Measurements from ENCODE around the gene LARP4B. TPM values are rescaled to one million over a fixed set of nuclear protein-coding genes. Genes with fewer than 3 reads are reported as not detected.
A peak's percentile ranks its signal among the peaks of the same experiment; 100 is the strongest.

The LARP4B gene
- total RNA-seq, 2 experiments from 2014 or later, result 33.1 to 40.2 TPM

DNA sequence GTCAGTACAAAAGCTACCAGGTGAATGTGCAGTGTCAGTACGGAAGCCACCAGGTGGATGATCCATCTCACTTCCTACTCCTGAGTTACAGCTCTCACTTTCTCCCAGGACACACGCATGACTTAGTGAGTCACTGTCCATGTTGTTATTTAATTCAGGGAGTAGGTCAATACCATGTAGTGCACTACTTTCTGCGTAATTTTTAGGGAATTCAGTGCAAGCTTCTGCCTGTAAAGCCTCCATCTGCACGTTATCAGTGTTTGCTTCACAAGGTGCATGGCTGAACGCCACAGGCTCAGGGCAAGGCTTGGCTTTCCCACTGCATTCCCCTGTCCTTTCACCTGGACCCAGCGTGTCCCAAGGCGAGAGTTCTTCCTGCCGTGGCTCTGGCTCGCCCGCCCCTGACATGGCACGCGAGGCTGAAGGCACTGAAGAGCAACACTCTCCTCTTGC lies 59.5 kb downstream of the LARP4B start:
- H3K36me3 ChIP-seq (ENCODE audit: insufficient read depth, low read length), result peaks cover 27% of the 10 kb centered on the region
- DNase-seq (no peak), ATAC-seq (ENCODE audit: poor library complexity) (no peak)
- Mint-ChIP-seq H3K36me3 (ENCODE audit: low read depth) (peaks cover 80% of the 10 kb centered on the region), H3K27ac (no peak overlapping the region), H3K9me3 (no peaks in the 10 kb centered on the region), H3K27me3 (no peaks in the 10 kb centered on the region), H3K4me1 (ENCODE audit: low read depth) (peaks cover 40% of the 10 kb centered on the region), H3K4me3 (no peak overlapping the region)
- H3K4me3 ChIP-seq (ENCODE audit: low read length), result no peak overlapping the region
- no peak for TF ChIP-seq CTCF (IDR thresholded peaks at IDR 0.05)
- no peaks in the 10 kb centered on the region for H3K4me1 ChIP-seq (ENCODE audit: insufficient read depth, low read length)
- H3K27ac ChIP-seq (ENCODE audit: low read depth in 1 of 2, low read length in 2 of 2), result no peak overlapping the region
- H3K27me3 ChIP-seq (ENCODE audit: control insufficient read depth in 1 of 2, insufficient read depth in 2 of 2, low read length in 2 of 2), result no peaks in the 10 kb centered on the region
- ChIA-PET CTCF (no interaction called here), POLR2A (no interaction called here)
- no peaks in the 10 kb centered on the region for H3K9me3 ChIP-seq (ENCODE audit: control insufficient read depth in 1 of 2, insufficient read depth in 1 of 2, low read length in 2 of 2)
- intact Hi-C loops (cut with DNase I, micrococcal nuclease), result no loop called here

DNA sequence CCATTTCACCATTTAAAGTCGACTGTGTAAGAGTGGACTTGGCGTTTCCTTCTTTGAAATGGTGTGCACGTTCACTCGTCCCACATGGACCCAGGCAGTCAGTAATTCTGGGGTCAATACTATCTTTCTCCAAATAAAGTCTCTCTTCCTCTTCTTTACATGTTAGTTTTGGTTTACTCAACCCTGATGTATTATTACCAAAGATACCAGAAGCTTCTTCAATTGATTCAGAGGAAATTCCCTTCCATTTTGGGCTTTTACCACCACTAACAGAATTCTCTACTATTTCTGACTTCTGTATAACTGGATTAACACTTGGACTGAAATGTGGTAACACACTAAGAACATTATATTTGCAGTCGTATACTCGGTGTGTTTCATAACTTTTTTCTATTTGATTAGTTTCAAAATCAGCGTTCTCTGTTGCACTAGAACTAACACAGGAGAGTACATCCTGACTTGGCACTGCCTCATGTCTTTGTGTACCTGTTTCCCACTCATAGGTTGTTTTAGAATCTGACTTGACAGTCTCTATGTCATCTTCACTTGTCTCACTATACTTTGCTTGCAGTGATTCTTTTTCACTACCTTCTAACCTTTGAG lies 60.8 kb downstream of the LARP4B start:
- ChIA-PET CTCF (no interaction called here), POLR2A (no interaction called here)
- Mint-ChIP-seq H3K27ac (peak overlapping the region; percentile 16), H3K4me3 (no peak overlapping the region), H3K27me3 (no peaks in the 10 kb centered on the region), H3K4me1 (ENCODE audit: low read depth) (peaks cover 44% of the 10 kb centered on the region), H3K9me3 (no peaks in the 10 kb centered on the region), H3K36me3 (ENCODE audit: low read depth) (peaks cover 78% of the 10 kb centered on the region)
- no peak for TF ChIP-seq CTCF (IDR thresholded peaks at IDR 0.05)
- Histone ChIP-seq H3K27me3 (ENCODE audit: control insufficient read depth in 1 of 2, insufficient read depth in 2 of 2, low read length in 2 of 2) (no peaks in the 10 kb centered on the region), H3K9me3 (ENCODE audit: control insufficient read depth in 1 of 2, insufficient read depth in 1 of 2, low read length in 2 of 2) (no peaks in the 10 kb centered on the region), H3K4me1 (ENCODE audit: insufficient read depth, low read length) (no peaks in the 10 kb centered on the region), H3K27ac (ENCODE audit: low read depth in 1 of 2, low read length in 2 of 2) (no peak overlapping the region), H3K36me3 (ENCODE audit: insufficient read depth, low read length) (peaks cover 24% of the 10 kb centered on the region), H3K4me3 (ENCODE audit: low read length) (no peak overlapping the region)
- no peak for ATAC-seq (ENCODE audit: poor library complexity)
- intact Hi-C loops (cut with DNase I, micrococcal nuclease), result no loop called here
- DNase-seq, result no peak

- peaks cover 32% of the 10 kb centered on the region for H3K4me1 Mint-ChIP-seq (ENCODE audit: low read depth)
- ATAC-seq (ENCODE audit: poor library complexity), result no peak
- no peaks in the 10 kb centered on the region for H3K4me1 ChIP-seq (ENCODE audit: insufficient read depth, low read length)
- no peaks in the 10 kb centered on the region for H3K9me3 Mint-ChIP-seq
- ChIA-PET CTCF (no interaction called here), POLR2A (interaction anchor here (0.6 kb wide), 1 partner anchor 23 kb away, joined by 3 read pairs; no protein-coding TSS in a partner anchor)
- H3K4me3 Mint-ChIP-seq, result no peak overlapping the region
- H3K9me3 ChIP-seq (ENCODE audit: control insufficient read depth in 1 of 2, insufficient read depth in 1 of 2, low read length in 2 of 2), result no peaks in the 10 kb centered on the region
- no peaks in the 10 kb centered on the region for H3K27me3 ChIP-seq (ENCODE audit: control insufficient read depth in 1 of 2, insufficient read depth in 2 of 2, low read length in 2 of 2)
- H3K27ac ChIP-seq (ENCODE audit: low read depth in 1 of 2, low read length in 2 of 2), result no peak overlapping the region
- H3K4me3 ChIP-seq (ENCODE audit: low read length), result no peak overlapping the region
- peaks cover 80% of the 10 kb centered on the region for H3K36me3 Mint-ChIP-seq (ENCODE audit: low read depth)
- H3K36me3 ChIP-seq (ENCODE audit: insufficient read depth, low read length), result peaks cover 34% of the 10 kb centered on the region
- peak overlapping the region; percentile 43 for H3K27ac Mint-ChIP-seq
- no peak for DNase-seq
- no peak for TF ChIP-seq CTCF (IDR thresholded peaks at IDR 0.05)
- intact Hi-C loops (cut with DNase I, micrococcal nuclease), result no loop called here
- no peaks in the 10 kb centered on the region for H3K27me3 Mint-ChIP-seq
Observed at GRCh38 chr10:869171-869570, 62.3 kb downstream of the LARP4B start.

All from CD4-positive, alpha-beta T cell (primary cell).